Astrocyte (in vitro differentiated cells and primary cell): ENCODE measurements around the gene ZNF691. TPM values are rescaled to one million over a fixed set of nuclear protein-coding genes. Genes with fewer than 3 reads are reported as not detected.
A peak's percentile ranks its signal among the peaks of the same experiment; 100 is the strongest.
"Not testable (repeated sequence)": the region's sequence is repeated elsewhere in the genome, so short reads cannot be mapped to it uniquely, and the experiment has no call there.

Experiments used
- DNase-seq: peaks from one replicate; pipeline ENCODE4 v3.0.0-alpha.2; 2010; ENCODE audit warnings: low read depth
- FAIRE-seq: peaks from 2 replicates; lab custom pipeline; 2011; peaks lifted over from hg19 to GRCh38; lab: Jason Lieb, UNC
- H2AFZ ChIP-seq: 2 replicates; pipeline ENCODE4 v1.6.0; 2012; ENCODE audit warnings: low read depth, low read length, inconsistent platforms
- H3K27ac ChIP-seq: 2 replicates; pipeline ENCODE4 v1.5.1; 2011; ENCODE audit warnings: low read depth, low read length, inconsistent platforms
- H3K27me3 ChIP-seq: 2 replicates; pipeline ENCODE4 v1.6.0; 2011; ENCODE audit warnings: low read length, inconsistent platforms; ENCODE audit not compliant: insufficient read depth
- H3K36me3 ChIP-seq: 2 replicates; pipeline ENCODE4 v1.5.1; 2011; ENCODE audit warnings: low read length, inconsistent platforms; ENCODE audit not compliant: insufficient read depth
- H3K4me1 ChIP-seq: 2 replicates; pipeline ENCODE4 v1.5.1; 2011; ENCODE audit warnings: low read length, inconsistent platforms; ENCODE audit not compliant: insufficient read depth
- H3K4me2 ChIP-seq: 2 replicates; pipeline ENCODE4 v1.6.0; 2012; ENCODE audit warnings: low read length, inconsistent platforms
- H3K4me3 ChIP-seq: 2 replicates; pipeline ENCODE4 v1.5.1; 2011; ENCODE audit warnings: low read depth, mild to moderate bottlenecking, low read length, inconsistent platforms; ENCODE audit not compliant: insufficient read depth
- H3K79me2 ChIP-seq: 2 replicates; pipeline ENCODE4 v1.6.0; 2012; ENCODE audit warnings: mild to moderate bottlenecking, low read length, inconsistent platforms; ENCODE audit not compliant: insufficient read depth
- H3K9ac ChIP-seq: 2 replicates; pipeline ENCODE4 v1.6.0; 2012; ENCODE audit warnings: mild to moderate bottlenecking, low read length, inconsistent platforms
- H3K9me3 ChIP-seq: 2 replicates; pipeline ENCODE4 v1.5.1; 2012; ENCODE audit warnings: low read depth, mild to moderate bottlenecking, low read length, inconsistent platforms; ENCODE audit not compliant: insufficient read depth
- H4K20me1 ChIP-seq: 2 replicates; pipeline ENCODE4 v1.6.0; 2012; ENCODE audit warnings: low read length, inconsistent platforms; ENCODE audit not compliant: insufficient read depth
- H3K27ac Mint-ChIP-seq: one replicate; pipeline ENCODE4 v1.8.0; 2021; ENCODE audit warnings: mild to moderate bottlenecking, mixed read lengths; ENCODE audit not compliant: unreplicated experiment
- H3K27me3 Mint-ChIP-seq: one replicate; pipeline ENCODE4 v1.8.0; 2021; ENCODE audit warnings: low read depth, mixed read lengths; ENCODE audit not compliant: unreplicated experiment
- H3K36me3 Mint-ChIP-seq: one replicate; pipeline ENCODE4 v1.8.0; 2021; ENCODE audit warnings: low read depth, mixed read lengths; ENCODE audit not compliant: unreplicated experiment
- H3K4me1 Mint-ChIP-seq: one replicate; pipeline ENCODE4 v1.8.0; 2021; ENCODE audit warnings: low read depth, mixed read lengths; ENCODE audit not compliant: unreplicated experiment
- H3K4me3 Mint-ChIP-seq: one replicate; pipeline ENCODE4 v1.8.0; 2021; ENCODE audit warnings: mild to moderate bottlenecking, moderate library complexity, mixed read lengths; ENCODE audit not compliant: unreplicated experiment
- H3K9me3 Mint-ChIP-seq: one replicate; pipeline ENCODE4 v1.8.0; 2021; ENCODE audit warnings: mild to moderate bottlenecking, mixed read lengths; ENCODE audit not compliant: unreplicated experiment
- CTCF ChIP-seq: IDR thresholded peaks from 2 replicates; pipeline ENCODE4 v1.5.1; 2011; ENCODE audit warnings: low read depth, mild to moderate bottlenecking, inconsistent platforms, low read length, moderate library complexity; ENCODE audit not compliant: insufficient read depth
- EZH2 ChIP-seq: IDR thresholded peaks from 2 replicates; pipeline ENCODE4 v1.6.1; 2012; ENCODE audit warnings: mild to moderate bottlenecking, low read length, inconsistent platforms; ENCODE audit not compliant: insufficient read depth
- total RNA-seq: library from RNA; stranded (reverse); gene quantifications from 2 replicates; pipeline ENCODE4 v1.2.1, GENCODE V29; 2021

ZNF691 gene
- total RNA-seq, 1 donor from 2014 or later = 5.8 TPM

DNA sequence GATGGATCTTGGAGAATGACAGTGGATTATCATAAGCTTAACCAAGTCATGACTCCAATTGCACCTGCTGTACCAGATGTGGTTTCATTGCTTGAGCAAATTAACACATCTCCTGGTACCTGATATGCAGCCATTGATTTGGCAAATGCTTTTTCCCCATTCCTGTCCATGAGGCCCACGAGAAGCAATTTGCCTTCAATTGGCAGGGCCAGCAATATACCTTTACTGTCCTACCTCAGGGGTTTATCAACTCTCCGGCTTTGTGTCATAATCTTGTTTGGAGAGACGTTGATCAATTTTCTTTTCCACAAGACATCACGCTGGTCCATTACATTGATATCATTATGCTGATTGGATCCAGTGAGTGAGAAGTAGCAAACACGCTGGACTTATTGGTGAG lies 20.1 kb downstream of the ZNF691 start:
- no peak overlapping the region for H2AFZ ChIP-seq
- peaks cover 2% of the 10 kb centered on the region for H3K27me3 ChIP-seq
- H3K9ac ChIP-seq = no peak overlapping the region
- H3K4me3 Mint-ChIP-seq = no peak overlapping the region
- no peak for DNase-seq
- H3K27ac ChIP-seq = no peak overlapping the region
- no peak overlapping the region for H3K27ac Mint-ChIP-seq
- no peaks in the 10 kb centered on the region for H3K79me2 ChIP-seq
- peaks cover 3% of the 10 kb centered on the region for H3K36me3 Mint-ChIP-seq
- H4K20me1 ChIP-seq = no peaks in the 10 kb centered on the region
- FAIRE-seq = no peak
- H3K4me3 ChIP-seq = no peak overlapping the region
- no peaks in the 10 kb centered on the region for H3K4me1 Mint-ChIP-seq
- H3K36me3 ChIP-seq = no peaks in the 10 kb centered on the region
- no peak for TF ChIP-seq EZH2
- no peak for TF ChIP-seq CTCF
- peaks cover 4% of the 10 kb centered on the region for H3K27me3 Mint-ChIP-seq
- no peaks in the 10 kb centered on the region for H3K9me3 ChIP-seq
- peaks cover 5% of the 10 kb centered on the region for H3K9me3 Mint-ChIP-seq
- no peaks in the 10 kb centered on the region for H3K4me1 ChIP-seq
- no peak overlapping the region for H3K4me2 ChIP-seq

DNA sequence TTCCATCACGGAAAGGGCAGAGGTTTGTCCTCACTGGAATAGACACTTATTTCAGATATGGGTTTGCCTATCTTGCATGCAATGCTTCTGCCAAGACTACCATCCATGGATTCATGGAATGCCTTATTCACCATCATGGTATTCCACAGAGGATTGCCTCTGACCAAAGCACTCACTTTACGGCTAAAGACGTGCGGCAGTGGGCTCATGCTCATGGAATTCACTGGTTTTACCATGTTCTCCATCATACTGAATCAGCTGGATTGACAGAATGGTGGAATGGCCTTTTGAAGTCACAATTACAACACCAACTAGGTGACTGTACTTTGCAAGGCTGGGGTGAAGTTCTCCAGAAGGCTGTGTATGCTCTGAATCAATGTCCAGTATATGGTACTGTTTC lies 22.1 kb downstream of the ZNF691 start:
- not testable (repeated sequence) for H3K27me3 Mint-ChIP-seq, H3K27ac ChIP-seq, FAIRE-seq, H2AFZ ChIP-seq, H3K27me3 ChIP-seq, H3K4me3 Mint-ChIP-seq, H3K4me1 ChIP-seq, H3K4me3 ChIP-seq, H4K20me1 ChIP-seq, H3K4me2 ChIP-seq, H3K9me3 Mint-ChIP-seq, H3K36me3 ChIP-seq, H3K9me3 ChIP-seq, H3K9ac ChIP-seq, H3K4me1 Mint-ChIP-seq, H3K27ac Mint-ChIP-seq, H3K79me2 ChIP-seq, H3K36me3 Mint-ChIP-seq
- peak; percentile 62 for DNase-seq

- not testable (repeated sequence) for H3K4me3 Mint-ChIP-seq, H3K9ac ChIP-seq, H3K27ac Mint-ChIP-seq, H3K4me2 ChIP-seq, H3K27me3 Mint-ChIP-seq, H4K20me1 ChIP-seq, DNase-seq, H3K36me3 ChIP-seq, H3K36me3 Mint-ChIP-seq, FAIRE-seq, H3K27me3 ChIP-seq, H3K4me1 Mint-ChIP-seq, H3K4me3 ChIP-seq, H3K27ac ChIP-seq, H3K9me3 Mint-ChIP-seq, H3K79me2 ChIP-seq, H2AFZ ChIP-seq, H3K9me3 ChIP-seq, H3K4me1 ChIP-seq
These were observed 22.8 kb downstream of the ZNF691 start for GRCh38 chr1:42869254-42869653.

DNA sequence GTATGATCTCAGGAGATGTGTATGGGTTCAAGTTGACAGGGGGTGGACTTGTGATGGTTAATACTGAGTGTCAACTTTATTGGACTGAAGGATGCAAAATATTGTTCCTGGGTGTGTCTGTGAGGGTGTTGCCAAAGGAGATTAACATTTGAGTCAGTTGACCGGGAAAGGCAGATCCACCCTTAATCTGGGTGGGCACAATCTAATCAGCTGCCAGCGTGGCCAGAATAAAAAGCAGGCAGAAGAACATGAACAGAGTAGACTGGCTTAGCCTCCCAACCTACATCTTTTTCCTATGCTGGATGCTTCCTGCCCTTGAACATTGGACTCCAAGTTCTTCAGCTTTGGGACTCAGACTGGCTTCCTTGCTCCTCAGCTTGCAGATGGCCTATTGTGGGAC lies 23.3 kb downstream of the ZNF691 start:
- H3K27me3 Mint-ChIP-seq, H2AFZ ChIP-seq, FAIRE-seq: not testable (repeated sequence)

DNA sequence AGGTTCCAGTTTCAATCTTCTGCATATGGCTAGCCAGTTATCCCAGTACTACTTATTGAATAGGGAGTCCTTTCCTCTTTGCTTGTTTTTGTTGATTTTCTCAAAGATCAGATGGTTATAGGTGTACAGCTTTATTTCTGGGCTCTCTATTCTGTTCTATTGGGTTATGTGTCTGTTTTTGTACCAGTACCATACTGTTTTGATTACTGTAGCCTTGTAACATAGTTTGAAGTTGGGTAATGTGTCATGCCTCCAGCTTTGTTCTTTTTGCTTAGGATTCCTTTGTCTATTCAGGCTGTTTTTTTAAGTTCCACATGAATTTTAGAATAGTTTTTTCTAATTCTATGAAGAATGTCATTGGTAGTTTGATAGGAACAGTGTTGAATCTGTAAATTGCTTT lies 26.7 kb downstream of the ZNF691 start:
- H3K4me1 Mint-ChIP-seq, FAIRE-seq, H3K9me3 ChIP-seq, H3K27ac Mint-ChIP-seq, H3K9ac ChIP-seq, H2AFZ ChIP-seq, H3K79me2 ChIP-seq, H3K4me3 Mint-ChIP-seq, H3K36me3 ChIP-seq, H3K27ac ChIP-seq, H3K4me2 ChIP-seq, H3K27me3 Mint-ChIP-seq, H3K9me3 Mint-ChIP-seq, H3K4me3 ChIP-seq, H3K4me1 ChIP-seq, H3K36me3 Mint-ChIP-seq, DNase-seq, H4K20me1 ChIP-seq: not testable (repeated sequence)
- peaks cover 14% of the 10 kb centered on the region for H3K27me3 ChIP-seq

More for the DNA sequence above, 23.3 kb downstream of the ZNF691 start:
- H3K4me3 ChIP-seq, H3K27me3 ChIP-seq, H3K9me3 ChIP-seq, H3K27ac ChIP-seq, H3K4me1 ChIP-seq, H3K4me1 Mint-ChIP-seq, H3K36me3 Mint-ChIP-seq, DNase-seq, H3K9ac ChIP-seq, H3K27ac Mint-ChIP-seq, H3K4me2 ChIP-seq, H3K4me3 Mint-ChIP-seq, H3K36me3 ChIP-seq, H4K20me1 ChIP-seq, H3K79me2 ChIP-seq, H3K9me3 Mint-ChIP-seq: not testable (repeated sequence)
